Body of pancreas (tissue), 4 donors: ENCODE data around the gene PEMT.
A peak's percentile ranks its signal among the peaks of the same experiment; 100 is the strongest.

Experiments
- POLR2A ChIP-seq, 3 donors: fragments of 450-650 bp; IDR thresholded peaks; one replicate each; pipeline ENCODE4 v1.6.1; 2016; ENCODE audit warnings: antibody characterized with exemption in 3 of 3, mild to moderate bottlenecking in 2 of 3
- TF ChIP-seq, protein P1 (sequence below), 7 experiments: fragments of 450-650 bp in 4 of 7; fragments of 200-600 bp in 3 of 7; sonication (generic) in 3 of 7; IDR thresholded peaks; one replicate each; pipeline ENCODE4 v1.5.1; 2016 to 2019; ENCODE audit warnings: antibody characterized with exemption in 7 of 7

DNA sequence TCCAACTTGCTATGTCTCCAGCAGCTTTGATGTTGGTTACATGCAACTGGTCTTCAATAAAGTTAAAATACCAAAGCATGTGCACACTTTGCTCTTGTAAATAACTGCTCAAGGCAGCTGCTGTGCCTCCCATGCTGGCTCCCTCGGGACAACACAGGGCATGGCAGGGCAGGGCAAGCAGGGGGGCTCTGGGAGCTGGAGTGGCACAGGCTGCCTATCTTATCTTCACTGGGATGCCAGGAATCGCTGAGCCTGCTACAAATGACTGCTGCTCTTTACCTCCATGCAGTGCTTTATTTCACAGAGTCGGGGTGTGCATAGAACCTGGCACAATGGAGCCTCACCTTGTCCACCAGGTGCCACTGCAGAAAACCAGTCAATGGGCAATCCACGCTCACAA, 21.8 kb downstream of the PEMT start:
- no peak for TF ChIP-seq POLR2A (IDR thresholded peaks at IDR 0.05)
- TF ChIP-seq, protein P1, sequence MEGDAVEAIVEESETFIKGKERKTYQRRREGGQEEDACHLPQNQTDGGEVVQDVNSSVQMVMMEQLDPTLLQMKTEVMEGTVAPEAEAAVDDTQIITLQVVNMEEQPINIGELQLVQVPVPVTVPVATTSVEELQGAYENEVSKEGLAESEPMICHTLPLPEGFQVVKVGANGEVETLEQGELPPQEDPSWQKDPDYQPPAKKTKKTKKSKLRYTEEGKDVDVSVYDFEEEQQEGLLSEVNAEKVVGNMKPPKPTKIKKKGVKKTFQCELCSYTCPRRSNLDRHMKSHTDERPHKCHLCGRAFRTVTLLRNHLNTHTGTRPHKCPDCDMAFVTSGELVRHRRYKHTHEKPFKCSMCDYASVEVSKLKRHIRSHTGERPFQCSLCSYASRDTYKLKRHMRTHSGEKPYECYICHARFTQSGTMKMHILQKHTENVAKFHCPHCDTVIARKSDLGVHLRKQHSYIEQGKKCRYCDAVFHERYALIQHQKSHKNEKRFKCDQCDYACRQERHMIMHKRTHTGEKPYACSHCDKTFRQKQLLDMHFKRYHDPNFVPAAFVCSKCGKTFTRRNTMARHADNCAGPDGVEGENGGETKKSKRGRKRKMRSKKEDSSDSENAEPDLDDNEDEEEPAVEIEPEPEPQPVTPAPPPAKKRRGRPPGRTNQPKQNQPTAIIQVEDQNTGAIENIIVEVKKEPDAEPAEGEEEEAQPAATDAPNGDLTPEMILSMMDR (IDR thresholded peaks at IDR 0.05), result peak in 1 of 7 experiments; percentile 10
